OCI-LY1 (cell line): Measurements from ENCODE around the gene LRMDA.

Experiments used
- H2AFZ ChIP-seq: fragments of 200-600 bp; sonication (generic), shearing (Covaris generic); 2 replicates; pipeline ENCODE4 v1.6.0; 2014; ENCODE audit warnings: antibody characterized with exemption, mild to moderate bottlenecking, low read length
- H3F3A ChIP-seq: fragments of 200-600 bp; sonication (generic), shearing (Covaris generic); 2 replicates; pipeline ENCODE4 v1.6.0; 2014; ENCODE audit warnings: mild to moderate bottlenecking, antibody characterized with exemption, low read length, moderate library complexity; ENCODE audit not compliant: insufficient read depth
- H3K27ac ChIP-seq: fragments of 200-600 bp; sonication (generic); 2 replicates; pipeline ENCODE4 v1.5.1; 2014; ENCODE audit warnings: low read length, mixed run types, mild to moderate bottlenecking, low read depth; ENCODE audit not compliant: poor library complexity, severe bottlenecking
- H3K27me3 ChIP-seq: fragments of 200-600 bp; sonication (generic); 2 replicates; pipeline ENCODE4 v1.6.0; 2014; ENCODE audit warnings: antibody characterized with exemption, mild to moderate bottlenecking, low read length, moderate library complexity; ENCODE audit not compliant: insufficient read depth
- H3K36me3 ChIP-seq: fragments of 200-600 bp; sonication (generic); 2 replicates; pipeline ENCODE4 v1.6.1; 2014; ENCODE audit warnings: mild to moderate bottlenecking, antibody characterized with exemption, low read length, moderate library complexity, mixed read lengths; ENCODE audit not compliant: insufficient read depth
- H3K4me1 ChIP-seq: fragments of 200-600 bp; sonication (generic); 2 replicates; pipeline ENCODE4 v1.5.1; 2014; ENCODE audit warnings: mild to moderate bottlenecking, low read length, moderate library complexity; ENCODE audit not compliant: insufficient read depth, severe bottlenecking
- H3K4me2 ChIP-seq: fragments of 200-600 bp; sonication (generic), shearing (Covaris generic); 2 replicates; pipeline ENCODE4 v1.6.1; 2014; ENCODE audit warnings: low read length
- H3K4me3 ChIP-seq: fragments of 200-600 bp; sonication (generic); 2 replicates; pipeline ENCODE4 v1.5.1; 2014; ENCODE audit warnings: low read length, low read depth, mild to moderate bottlenecking, mixed read lengths; ENCODE audit not compliant: poor library complexity, severe bottlenecking
- H3K79me2 ChIP-seq: fragments of 200-600 bp; shearing (Covaris generic); 2 replicates; pipeline ENCODE4 v1.6.1; 2016; ENCODE audit warnings: mixed run types, low read length, mixed read lengths; ENCODE audit not compliant: insufficient read depth
- H3K9ac ChIP-seq: fragments of 200-600 bp; sonication (generic), shearing (Covaris generic); 2 replicates; pipeline ENCODE4 v1.6.1; 2014; ENCODE audit warnings: mild to moderate bottlenecking, low read length, mixed read lengths
- H3K9me2 ChIP-seq: fragments of 200-600 bp; sonication (generic), shearing (Covaris generic); 2 replicates; pipeline ENCODE4 v1.6.1; 2014; ENCODE audit warnings: low read depth, mild to moderate bottlenecking, low read length, mixed read lengths
- H3K9me3 ChIP-seq: fragments of 200-600 bp; shearing (Covaris generic); 2 replicates; pipeline ENCODE4 v1.6.1; 2014; ENCODE audit warnings: low read length, mixed read lengths
- H4K20me1 ChIP-seq: fragments of 200-600 bp; sonication (generic), shearing (Covaris generic); 2 replicates; pipeline ENCODE4 v1.6.0; 2016; ENCODE audit warnings: mild to moderate bottlenecking, low read length; ENCODE audit not compliant: insufficient read depth
- CTCF ChIP-seq: fragments of 200-600 bp; sonication (generic), shearing (Covaris generic); IDR thresholded peaks from 2 replicates; pipeline ENCODE4 v1.5.1; 2017; ENCODE audit warnings: mild to moderate bottlenecking, antibody characterized with exemption, low read length, moderate library complexity, mixed read lengths
- EZH2 ChIP-seq: fragments of 200-600 bp; sonication (generic), shearing (Covaris generic); IDR thresholded peaks from 2 replicates; pipeline ENCODE4 v1.8.0; 2017; ENCODE audit warnings: borderline replicate concordance, mixed run types, mild to moderate bottlenecking, antibody characterized with exemption, low read length, moderate library complexity, mixed read lengths

Gene LRMDA

GRCh38 chr10:75540981-75541380, 109.6 kb downstream of the LRMDA start:
- TF ChIP-seq EZH2 (no peak), CTCF (no peak)

GRCh38 chr10:75541411-75541810, 110.0 kb downstream of the LRMDA start:
- Histone ChIP-seq H3K4me1 (no peaks in the 10 kb centered on the region), H3K4me3 (no peak overlapping the region), H3K27me3 (no peaks in the 10 kb centered on the region), H3K27ac (no peak overlapping the region), H4K20me1 (no peaks in the 10 kb centered on the region), H3K36me3 (no peaks in the 10 kb centered on the region), H2AFZ (no peak overlapping the region), H3K9me3 (no peaks in the 10 kb centered on the region), H3K9ac (no peak overlapping the region), H3K9me2 (no peaks in the 10 kb centered on the region), H3K79me2 (no peaks in the 10 kb centered on the region), H3K4me2 (no peak overlapping the region), H3F3A (no peaks in the 10 kb centered on the region)
- no peak for TF ChIP-seq EZH2
- TF ChIP-seq CTCF = no peak

More at GRCh38 chr10:75540981-75541380, 109.6 kb downstream of the LRMDA start:
- H3K27ac ChIP-seq = no peak overlapping the region
- H3K79me2 ChIP-seq = no peaks in the 10 kb centered on the region
- H4K20me1 ChIP-seq = no peaks in the 10 kb centered on the region
- H3K4me3 ChIP-seq = no peak overlapping the region
- no peaks in the 10 kb centered on the region for H3K27me3 ChIP-seq
- H3K9me2 ChIP-seq = no peaks in the 10 kb centered on the region
- no peaks in the 10 kb centered on the region for H3F3A ChIP-seq
- H2AFZ ChIP-seq = no peak overlapping the region
- H3K4me2 ChIP-seq = no peak overlapping the region
- H3K9ac ChIP-seq = no peak overlapping the region
- no peaks in the 10 kb centered on the region for H3K4me1 ChIP-seq
- no peaks in the 10 kb centered on the region for H3K9me3 ChIP-seq
- no peaks in the 10 kb centered on the region for H3K36me3 ChIP-seq

- no peaks in the 10 kb centered on the region for H3K36me3 ChIP-seq
- no peak overlapping the region for H3K4me2 ChIP-seq
- no peak overlapping the region for H3K27ac ChIP-seq
- H3K9me2 ChIP-seq = no peaks in the 10 kb centered on the region
- H2AFZ ChIP-seq = no peak overlapping the region
- no peaks in the 10 kb centered on the region for H3F3A ChIP-seq
- no peak for TF ChIP-seq EZH2
- no peak for TF ChIP-seq CTCF
- no peaks in the 10 kb centered on the region for H3K27me3 ChIP-seq
- H3K4me3 ChIP-seq = no peak overlapping the region
- H3K79me2 ChIP-seq = no peaks in the 10 kb centered on the region
- H3K4me1 ChIP-seq = no peaks in the 10 kb centered on the region
- H3K9ac ChIP-seq = no peak overlapping the region
- no peaks in the 10 kb centered on the region for H3K9me3 ChIP-seq
- H4K20me1 ChIP-seq = no peaks in the 10 kb centered on the region
Observed at GRCh38 chr10:75542084-75542483, 110.7 kb downstream of the LRMDA start.
